Measurements from ENCODE around the gene NET1.

NET1 gene

DNA sequence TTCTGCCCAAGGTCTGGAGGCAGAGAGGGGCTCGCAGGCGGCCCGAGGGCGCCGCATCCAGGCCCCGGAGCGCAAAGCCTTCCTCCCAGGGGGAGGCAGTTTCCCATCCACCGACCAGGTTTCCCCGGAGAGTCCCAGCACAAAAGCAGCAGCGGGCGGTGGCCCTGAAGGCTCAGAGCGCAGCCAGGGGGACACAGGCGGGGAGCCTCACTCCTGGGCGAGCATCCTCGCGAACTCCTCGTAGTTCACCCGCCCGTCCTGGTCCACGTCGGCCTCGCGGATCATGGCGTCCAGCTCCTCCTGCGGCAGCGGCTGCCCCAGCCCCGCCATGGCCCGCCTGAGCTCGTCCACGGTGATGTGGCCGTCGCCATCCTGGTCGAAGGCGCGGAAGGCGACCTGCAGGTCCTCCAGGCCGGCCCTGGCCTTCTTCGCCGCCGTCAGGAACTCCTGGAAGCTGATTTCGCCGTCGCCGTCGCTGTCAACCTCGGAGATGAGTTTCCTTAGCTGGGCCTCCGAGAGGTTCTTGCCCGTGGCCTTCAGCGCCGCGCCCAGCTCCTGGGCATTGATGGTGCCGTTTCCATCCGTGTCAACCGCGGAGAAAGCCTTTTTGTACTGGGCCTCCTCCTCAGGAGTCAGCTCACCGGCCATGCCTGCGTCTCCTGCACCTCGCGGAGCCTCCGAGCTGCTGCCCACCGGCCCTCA is 86.6 kb downstream of the NET1 start:
- Histone ChIP-seq H3K9me2 (ENCODE audit: low read depth, low read length) (no peaks in the 10 kb centered on the region), H2AFZ (ENCODE audit: low read length) (no peak overlapping the region), H4K20me1 (ENCODE audit: insufficient read depth, low read length) (no peaks in the 10 kb centered on the region), H3K9me3 (ENCODE audit: low read length) (no peaks in the 10 kb centered on the region), H3K4me1 (ENCODE audit: insufficient read depth, low read length, severe bottlenecking) (no peaks in the 10 kb centered on the region), H3K27me3 (ENCODE audit: insufficient read depth, low read length) (peaks cover 5% of the 10 kb centered on the region; the same call in 1 of the 2 replicates), H3F3A (ENCODE audit: insufficient read depth, low read length) (no peaks in the 10 kb centered on the region), H3K4me3 (ENCODE audit: low read depth, low read length, poor library complexity, severe bottlenecking) (no peak overlapping the region), H3K9ac (ENCODE audit: low read length) (no peak overlapping the region), H3K27ac (ENCODE audit: low read depth, low read length, poor library complexity, severe bottlenecking) (no peak overlapping the region), H3K79me2 (ENCODE audit: insufficient read depth, low read length) (no peaks in the 10 kb centered on the region), H3K36me3 (ENCODE audit: insufficient read depth, low read length) (no peaks in the 10 kb centered on the region), H3K4me2 (ENCODE audit: low read length) (no peak overlapping the region)
- TF ChIP-seq, protein P1, sequence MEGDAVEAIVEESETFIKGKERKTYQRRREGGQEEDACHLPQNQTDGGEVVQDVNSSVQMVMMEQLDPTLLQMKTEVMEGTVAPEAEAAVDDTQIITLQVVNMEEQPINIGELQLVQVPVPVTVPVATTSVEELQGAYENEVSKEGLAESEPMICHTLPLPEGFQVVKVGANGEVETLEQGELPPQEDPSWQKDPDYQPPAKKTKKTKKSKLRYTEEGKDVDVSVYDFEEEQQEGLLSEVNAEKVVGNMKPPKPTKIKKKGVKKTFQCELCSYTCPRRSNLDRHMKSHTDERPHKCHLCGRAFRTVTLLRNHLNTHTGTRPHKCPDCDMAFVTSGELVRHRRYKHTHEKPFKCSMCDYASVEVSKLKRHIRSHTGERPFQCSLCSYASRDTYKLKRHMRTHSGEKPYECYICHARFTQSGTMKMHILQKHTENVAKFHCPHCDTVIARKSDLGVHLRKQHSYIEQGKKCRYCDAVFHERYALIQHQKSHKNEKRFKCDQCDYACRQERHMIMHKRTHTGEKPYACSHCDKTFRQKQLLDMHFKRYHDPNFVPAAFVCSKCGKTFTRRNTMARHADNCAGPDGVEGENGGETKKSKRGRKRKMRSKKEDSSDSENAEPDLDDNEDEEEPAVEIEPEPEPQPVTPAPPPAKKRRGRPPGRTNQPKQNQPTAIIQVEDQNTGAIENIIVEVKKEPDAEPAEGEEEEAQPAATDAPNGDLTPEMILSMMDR (IDR thresholded peaks at IDR 0.05; ENCODE audit: low read length) = no peak
- TF ChIP-seq EZH2 (IDR thresholded peaks at IDR 0.05; ENCODE audit: borderline replicate concordance, low read length) = no peak

DNA sequence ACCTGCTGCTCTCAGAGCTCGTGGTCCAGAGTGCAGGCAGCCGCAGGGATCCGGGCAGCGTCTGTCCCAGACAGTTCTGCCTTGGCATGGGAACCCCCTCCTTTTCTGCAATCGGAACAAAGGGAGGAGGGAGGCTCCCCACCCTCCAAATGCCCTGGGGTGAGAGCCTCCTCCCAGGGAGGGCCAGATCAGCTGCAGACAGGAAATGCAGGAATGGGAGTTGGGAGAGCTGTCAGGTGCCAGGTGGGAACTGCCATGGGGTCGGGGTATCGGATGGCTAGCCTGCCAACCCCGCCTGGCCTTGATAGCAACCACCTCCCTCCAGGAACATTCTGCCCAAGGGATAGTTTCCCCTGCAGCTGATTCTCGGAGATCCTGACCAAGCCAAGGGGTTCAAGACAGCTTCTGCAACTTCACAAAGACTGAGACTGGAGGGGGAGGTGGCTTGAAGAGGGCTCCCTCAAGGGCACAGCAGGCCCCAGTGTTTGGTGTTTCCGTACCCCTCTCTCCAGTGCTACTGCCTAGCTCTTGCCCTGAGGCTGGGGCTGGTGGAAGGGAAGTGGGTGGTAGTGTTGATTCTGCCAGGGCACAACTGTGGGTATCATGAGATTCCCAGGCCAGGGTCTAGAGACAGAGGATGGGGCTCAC is 87.3 kb downstream of the NET1 start, which contains the start of gene CALML5:
Gene CALML5 (minus strand): TSS at position 78 of the 648 bp plus-strand sequence. CDS start 132 bp downstream, outside the sequence.
- no peaks in the 10 kb centered on the region for H3K9me3 ChIP-seq (ENCODE audit: low read length)
- H3K4me3 ChIP-seq (ENCODE audit: low read depth, low read length, poor library complexity, severe bottlenecking) = no peak within 1 kb of the TSS
- H3K27ac ChIP-seq (ENCODE audit: low read depth, low read length, poor library complexity, severe bottlenecking) = no peak within 1 kb of the TSS
- H3F3A ChIP-seq (ENCODE audit: insufficient read depth, low read length) = no peaks in the 10 kb centered on the region
- no peaks in the 10 kb centered on the region for H3K9me2 ChIP-seq (ENCODE audit: low read depth, low read length)
- H3K4me2 ChIP-seq (ENCODE audit: low read length) = no peak within 1 kb of the TSS
- TF ChIP-seq, protein P1 (IDR thresholded peaks at IDR 0.05; ENCODE audit: low read length) = no peak
- no peak for TF ChIP-seq EZH2 (IDR thresholded peaks at IDR 0.05; ENCODE audit: borderline replicate concordance, low read length)
- H3K9ac ChIP-seq (ENCODE audit: low read length) = no peak within 1 kb of the TSS
- H2AFZ ChIP-seq (ENCODE audit: low read length) = no peak within 1 kb of the TSS
- H3K4me1 ChIP-seq (ENCODE audit: insufficient read depth, low read length, severe bottlenecking) = no peaks in the 10 kb centered on the region
- no peaks in the 10 kb centered on the region for H3K36me3 ChIP-seq (ENCODE audit: insufficient read depth, low read length)
- H3K79me2 ChIP-seq (ENCODE audit: insufficient read depth, low read length) = no peaks in the 10 kb centered on the region
- H3K27me3 ChIP-seq (ENCODE audit: insufficient read depth, low read length) = peaks cover 5% of the 10 kb centered on the region; the same call in 1 of the 2 replicates
- H4K20me1 ChIP-seq (ENCODE audit: insufficient read depth, low read length) = no peaks in the 10 kb centered on the region

DNA sequence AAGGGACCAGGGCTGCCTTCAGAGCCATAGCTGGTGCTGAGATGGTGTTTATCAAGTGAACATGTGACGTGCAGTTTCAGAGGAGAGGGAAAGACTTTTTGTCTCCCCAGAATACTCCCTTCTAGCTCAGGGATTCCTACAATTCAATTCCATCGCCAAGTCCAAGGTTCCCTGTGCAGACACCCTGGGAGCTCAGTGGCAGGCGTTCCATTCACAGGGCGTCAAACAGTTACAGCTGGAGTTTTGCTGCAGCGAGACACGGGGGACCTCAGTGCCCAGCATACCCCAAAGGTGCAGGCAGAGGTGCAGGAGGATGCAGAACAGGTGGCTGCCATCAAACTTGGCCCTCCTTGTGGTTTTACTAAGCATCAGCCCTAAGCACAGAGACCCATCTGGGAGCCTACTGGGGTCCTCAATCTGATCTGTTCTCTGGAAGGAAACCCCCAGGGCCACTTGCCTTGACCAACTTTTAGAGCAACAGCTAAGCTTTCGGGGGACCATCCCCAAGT is 87.9 kb downstream of the NET1 start:
- Histone ChIP-seq H3K4me3 (ENCODE audit: low read depth, low read length, poor library complexity, severe bottlenecking) (no peak overlapping the region), H3K79me2 (ENCODE audit: insufficient read depth, low read length) (no peaks in the 10 kb centered on the region), H3K9me2 (ENCODE audit: low read depth, low read length) (no peaks in the 10 kb centered on the region), H3K36me3 (ENCODE audit: insufficient read depth, low read length) (no peaks in the 10 kb centered on the region), H3K4me2 (ENCODE audit: low read length) (no peak overlapping the region), H3K4me1 (ENCODE audit: insufficient read depth, low read length, severe bottlenecking) (no peaks in the 10 kb centered on the region), H3K9ac (ENCODE audit: low read length) (no peak overlapping the region), H3F3A (ENCODE audit: insufficient read depth, low read length) (no peaks in the 10 kb centered on the region), H3K27ac (ENCODE audit: low read depth, low read length, poor library complexity, severe bottlenecking) (no peak overlapping the region), H4K20me1 (ENCODE audit: insufficient read depth, low read length) (no peaks in the 10 kb centered on the region), H2AFZ (ENCODE audit: low read length) (no peak overlapping the region), H3K27me3 (ENCODE audit: insufficient read depth, low read length) (peaks cover 5% of the 10 kb centered on the region; the same call in 1 of the 2 replicates), H3K9me3 (ENCODE audit: low read length) (no peaks in the 10 kb centered on the region)
- TF ChIP-seq EZH2 (IDR thresholded peaks at IDR 0.05; ENCODE audit: borderline replicate concordance, low read length) = no peak
- TF ChIP-seq, protein P1 (IDR thresholded peaks at IDR 0.05; ENCODE audit: low read length) = no peak

Measured in OCI-LY1 (cell line).